HepG2 (cell line): ENCODE data around the gene LST1. TPM values are rescaled to one million over a fixed set of nuclear protein-coding genes. Genes with fewer than 3 reads are reported as not detected.
A peak's percentile ranks its signal among the peaks of the same experiment; 100 is the strongest.

Experiments
- ATAC-seq: fragments of 200-7000 bp; cut with Tn5 transposase; 3 replicates; pipeline ENCODE4 v1.9.1; 2020; ENCODE audit warnings: mild to moderate bottlenecking, moderate library complexity
- BruUV-seq: library from RNA; stranded (reverse); fragments of 400-500 nt; replicated peaks from 2 replicates; lab custom pipeline; 2021; lab: Mats Ljungman, UMichigan
- CTCF ChIA-PET: fragments of 300-600 bp; formaldehyde crosslinking; extraction: SDS; loops from one replicate; lab custom pipeline; 2021; ENCODE audit warnings: low total read pairs, inconsistent platforms, low intra/inter-chr PET ratio; lab: Yijun Ruan, JAX
- POLR2A ChIA-PET: fragments of 350-600 bp; sonication (Branson Sonifier 250); formaldehyde crosslinking; loops from one replicate; lab custom pipeline; 2020; ENCODE audit warnings: antibody characterized with exemption, inconsistent platforms; lab: Yijun Ruan, JAX
- DNase-seq: peaks from one replicate; pipeline ENCODE4 v3.0.0-alpha.2; 2015; ENCODE audit warnings: low spot score
- FAIRE-seq: peaks from 3 replicates; lab custom pipeline; 2011; peaks lifted over from hg19 to GRCh38; lab: Jason Lieb, UNC
- H2AFZ ChIP-seq: one replicate; pipeline ENCODE4 v1.6.1; 2011; ENCODE audit warnings: low read length, inconsistent platforms
- H3K27ac ChIP-seq: fragments of 300-600 bp; 3 replicates; pipeline ENCODE4 v1.8.0; 2011; ENCODE audit warnings: mixed run types, mild to moderate bottlenecking, mixed read lengths, low read length, inconsistent platforms; ENCODE audit not compliant: insufficient read depth; ENCODE audit errors: extremely low read length
- H3K27me3 ChIP-seq, 2 experiments: fragments of 200-600 bp in 1 of 2; 2 replicates in 1 of 2; 3 replicates in 1 of 2; pipeline versions ENCODE4 v1.6.0 to v1.8.0; 2011; ENCODE audit warnings: low read length in 2 of 2, mild to moderate bottlenecking in 2 of 2, moderate library complexity in 2 of 2, inconsistent platforms in 1 of 2; ENCODE audit not compliant: insufficient read depth in 2 of 2, control insufficient read depth in 1 of 2
- H3K36me3 ChIP-seq, 2 experiments: fragments of 200-600 bp in 1 of 2; replicated peaks in 1 of 2; 2 replicates in 1 of 2; 3 replicates in 1 of 2; pipeline versions ENCODE4 v1.5.1 to v1.8.0; 2011; ENCODE audit warnings: low read length in 2 of 2, inconsistent platforms in 1 of 2; ENCODE audit not compliant: insufficient read depth in 2 of 2, control insufficient read depth in 1 of 2
- H3K4me1 ChIP-seq: 2 replicates; pipeline ENCODE4 v1.5.1; 2012; ENCODE audit warnings: low read length, inconsistent platforms; ENCODE audit not compliant: insufficient read depth
- H3K4me2 ChIP-seq: 2 replicates; pipeline ENCODE4 v1.6.0; 2011; ENCODE audit warnings: low read depth, low read length, inconsistent platforms
- H3K4me3 ChIP-seq, 3 experiments: fragments of 200-600 bp in 1 of 3; sonication (generic), shearing (Covaris generic) in 1 of 3; replicated peaks in 1 of 3; 2 replicates each; pipeline ENCODE4 v1.5.1; 2011 to 2016; ENCODE audit warnings: low read length in 3 of 3, inconsistent platforms in 2 of 3, low read depth in 2 of 3, mild to moderate bottlenecking in 2 of 3, control low read depth in 1 of 3, mixed read lengths in 1 of 3; ENCODE audit not compliant: insufficient read depth in 1 of 3
- H3K79me2 ChIP-seq: one replicate; pipeline ENCODE4 v1.6.1; 2011; ENCODE audit warnings: low read length, inconsistent platforms; ENCODE audit not compliant: insufficient read depth
- H3K9ac ChIP-seq: 2 replicates; pipeline ENCODE4 v1.6.0; 2011; ENCODE audit warnings: mild to moderate bottlenecking, low read depth, low read length, inconsistent platforms; ENCODE audit not compliant: insufficient read depth
- H3K9me3 ChIP-seq: 2 replicates; pipeline ENCODE4 v1.5.1; 2012; ENCODE audit warnings: mild to moderate bottlenecking, low read length
- H4K20me1 ChIP-seq: 2 replicates; pipeline ENCODE4 v1.6.0; 2011; ENCODE audit warnings: inconsistent platforms, mild to moderate bottlenecking, low read length, moderate library complexity; ENCODE audit not compliant: insufficient read depth
- ARID2 ChIP-seq: sonication (generic); formaldehyde crosslinking; IDR thresholded peaks from 2 replicates; pipeline ENCODE4 v1.8.1; 2022; ENCODE audit warnings: mild to moderate bottlenecking, missing genetic modification reagents, borderline replicate concordance
- ATF7 ChIP-seq, 2 experiments: fragments of 450-650 bp in 1 of 2; sonication (generic) in 1 of 2; formaldehyde crosslinking in 1 of 2; IDR thresholded peaks; 2 replicates each; pipeline versions ENCODE4 v1.4.0 to v1.6.1; 2016 to 2020; ENCODE audit warnings: antibody characterized with exemption in 1 of 2, mild to moderate bottlenecking in 1 of 2, missing genetic modification reagents in 1 of 2
- KDM6A ChIP-seq: IDR thresholded peaks from 2 replicates; pipeline ENCODE4 v1.6.1; 2016; ENCODE audit warnings: low read depth
- NPAS2 ChIP-seq: sonication (generic); formaldehyde crosslinking; IDR thresholded peaks from 2 replicates; pipeline ENCODE4 v1.8.0; 2022; ENCODE audit warnings: mild to moderate bottlenecking, missing genetic modification reagents, borderline replicate concordance
- REST ChIP-seq, 2 experiments: IDR thresholded peaks; 2 replicates each; pipeline ENCODE4 v1.6.1; 2011 to 2012; ENCODE audit warnings: low read length in 2 of 2, borderline replicate concordance in 1 of 2, low read depth in 1 of 2, mild to moderate bottlenecking in 1 of 2, moderate library complexity in 1 of 2
- SAFB2 ChIP-seq: sonication (generic); formaldehyde crosslinking; IDR thresholded peaks from 2 replicates; pipeline ENCODE4 v1.5.1; 2020; ENCODE audit warnings: missing genetic modification reagents, low read depth, mild to moderate bottlenecking, borderline replicate concordance
- SMYD3 ChIP-seq: sonication (generic); formaldehyde crosslinking; IDR thresholded peaks from 2 replicates; pipeline ENCODE4 v1.8.1; 2023; ENCODE audit warnings: mild to moderate bottlenecking, missing genetic modification reagents
- ZFP62 ChIP-seq: sonication (generic); formaldehyde crosslinking; IDR thresholded peaks from 2 replicates; pipeline ENCODE4 v1.4.0; 2020; ENCODE audit warnings: missing genetic modification reagents
- ZFP91 ChIP-seq: sonication (generic); formaldehyde crosslinking; IDR thresholded peaks from 2 replicates; pipeline ENCODE4 v1.9.0; 2022; ENCODE audit warnings: missing genetic modification reagents, mild to moderate bottlenecking, borderline replicate concordance
- ZKSCAN1 ChIP-seq: fragments of 150-350 bp; IDR thresholded peaks from 2 replicates; pipeline ENCODE4 v1.6.1; 2014; ENCODE audit warnings: low read length
- ZNF224 ChIP-seq: sonication (generic); formaldehyde crosslinking; IDR thresholded peaks from 2 replicates; pipeline ENCODE4 v1.5.0; 2020; ENCODE audit warnings: mild to moderate bottlenecking, missing genetic modification reagents
- WGBS: methylation state at CpG from one replicate; pipeline ENCODE4 v1.1.6; 2017; ENCODE audit warnings: low lambda C conversion rate; 5-methylcytosine and 5-hydroxymethylcytosine counted together
- in situ Hi-C: cut with HindIII; loops from 2 replicates; pipeline ENCODE4 v1.10.0; 2017; ENCODE audit warnings: low pct_unique_long_range_greater_than_20kb; ENCODE audit not compliant: extremely low pct_ligation_motif_present
- intact Hi-C: fragments of 100-400 bp; cut with micrococcal nuclease; formaldehyde crosslinking; loops from one replicate; pipeline ENCODE4 v1.10.0; 2022; ENCODE audit not compliant: unreplicated experiment
- polyA plus RNA-seq, 8 experiments: library from polyadenylated mRNA; depleted of rRNA in 3 of 8; stranded (reverse) in 7 of 8; unstranded in 1 of 8; fragments of >200 nt; fragmentation: Illumina TruSeq in 4 of 8; extraction: Trizol in 4 of 8; gene quantifications; 2 replicates each; pipeline versions ENCODE4 v1.2.1 to v1.2.3, GENCODE V29; 2011 to 2016; ENCODE audit warnings: low read depth in 4 of 8, missing spikeins in 1 of 8, mixed read lengths in 1 of 8; ENCODE audit not compliant: insufficient read depth in 1 of 8
- total RNA-seq, 5 experiments: library from RNA; depleted of rRNA; stranded (reverse); fragments of >200 nt; fragmentation: Illumina TruSeq; extraction: Trizol; gene quantifications; 2 replicates each; pipeline ENCODE4 v1.2.3, GENCODE V29; 2016; ENCODE audit warnings: low read depth in 1 of 5
- TF ChIP-seq, protein P1 (sequence below): sonication (generic); formaldehyde crosslinking; IDR thresholded peaks from 2 replicates; pipeline ENCODE4 v1.4.0; 2020; ENCODE audit warnings: low read depth, mild to moderate bottlenecking, missing genetic modification reagents
- TF ChIP-seq, protein P2 (sequence below): sonication (generic); formaldehyde crosslinking; IDR thresholded peaks from 2 replicates; pipeline ENCODE4 v1.4.0; 2020; ENCODE audit warnings: missing genetic modification reagents, borderline replicate concordance

LST1 gene
- total and polyA plus RNA-seq, 2 of the 13 experiments (the other 11 are each of a cell fraction or from before 2014, with no cell fraction given), result not detected

GRCh38 chr6:31615748-31616147, 29.7 kb downstream of the LST1 start (continued):
- TF ChIP-seq ZFP91 (CRISPR knock-in tag), result 0 out of 2 replicates have a peak, but pooled peaks have one; percentile 6
- no peak for TF ChIP-seq ATF7 (IDR thresholded peaks at IDR 0.05)
- no peak for TF ChIP-seq ATF7 (CRISPR knock-in tag; IDR thresholded peaks at IDR 0.05)
- TF ChIP-seq, all 625 proteins: peak for 3

GRCh38 chr6:31617010-31617409, 30.9 kb downstream of the LST1 start:
- in situ Hi-C loops, result no loop called here
- TF ChIP-seq REST (IDR thresholded peaks at IDR 0.05; ENCODE audit: borderline replicate concordance in 1 of 2, low read depth in 1 of 2, low read length in 2 of 2), result no peak
- no peak for TF ChIP-seq SMYD3 (CRISPR knock-in tag)
- TF ChIP-seq, protein P1, sequence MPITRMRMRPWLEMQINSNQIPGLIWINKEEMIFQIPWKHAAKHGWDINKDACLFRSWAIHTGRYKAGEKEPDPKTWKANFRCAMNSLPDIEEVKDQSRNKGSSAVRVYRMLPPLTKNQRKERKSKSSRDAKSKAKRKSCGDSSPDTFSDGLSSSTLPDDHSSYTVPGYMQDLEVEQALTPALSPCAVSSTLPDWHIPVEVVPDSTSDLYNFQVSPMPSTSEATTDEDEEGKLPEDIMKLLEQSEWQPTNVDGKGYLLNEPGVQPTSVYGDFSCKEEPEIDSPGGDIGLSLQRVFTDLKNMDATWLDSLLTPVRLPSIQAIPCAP (CRISPR knock-in tag), result no peak
- TF ChIP-seq, protein P2, sequence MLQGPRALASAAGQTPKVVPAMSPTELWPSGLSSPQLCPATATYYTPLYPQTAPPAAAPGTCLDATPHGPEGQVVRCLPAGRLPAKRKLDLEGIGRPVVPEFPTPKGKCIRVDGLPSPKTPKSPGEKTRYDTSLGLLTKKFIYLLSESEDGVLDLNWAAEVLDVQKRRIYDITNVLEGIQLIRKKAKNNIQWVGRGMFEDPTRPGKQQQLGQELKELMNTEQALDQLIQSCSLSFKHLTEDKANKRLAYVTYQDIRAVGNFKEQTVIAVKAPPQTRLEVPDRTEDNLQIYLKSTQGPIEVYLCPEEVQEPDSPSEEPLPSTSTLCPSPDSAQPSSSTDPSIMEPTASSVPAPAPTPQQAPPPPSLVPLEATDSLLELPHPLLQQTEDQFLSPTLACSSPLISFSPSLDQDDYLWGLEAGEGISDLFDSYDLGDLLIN (CRISPR knock-in tag), result no peak
- TF ChIP-seq SAFB2, result no peak
- no peak for TF ChIP-seq KDM6A (CRISPR knock-in tag)
- TF ChIP-seq ZNF224 (CRISPR knock-in tag), result no peak
- no peak for TF ChIP-seq ARID2 (CRISPR knock-in tag)
- TF ChIP-seq ZKSCAN1, result no peak
- TF ChIP-seq NPAS2 (CRISPR knock-in tag), result no peak
- TF ChIP-seq ZFP62 (CRISPR knock-in tag), result no peak
- peaks cover under 1% of the 10 kb centered on the region; the same call in 1 of the 2 replicates for H4K20me1 ChIP-seq
- H3K27ac ChIP-seq, result no peak overlapping the region
- H3K79me2 ChIP-seq, result peaks cover 13% of the 10 kb centered on the region
- H2AFZ ChIP-seq, result no peak overlapping the region
- no peak for ATAC-seq
- no peaks in the 10 kb centered on the region for H3K36me3 ChIP-seq
- POLR2A ChIA-PET, result no interaction called here
- CTCF ChIA-PET, result no interaction called here
- intact Hi-C loops, result no loop called here
- H3K4me1 ChIP-seq, result peaks cover 44% of the 10 kb centered on the region
- no peak for FAIRE-seq
- no peak for DNase-seq
- 56% methylated on average over 2 of the region's 2 CpGs for WGBS
- H3K27me3 ChIP-seq, result no peaks in the 10 kb centered on the region; a peak in 1 of 5 replicates
- BruUV-seq, result no TSS peak
- no peaks in the 10 kb centered on the region for H3K9me3 ChIP-seq
- H3K4me3 ChIP-seq, result no peak overlapping the region
- H3K4me2 ChIP-seq, result no peak overlapping the region
- no peak overlapping the region for H3K9ac ChIP-seq
